H9 (cell line): ENCODE data around the gene BTNL8. TPM values are rescaled to one million over a fixed set of nuclear protein-coding genes. Genes with fewer than 3 reads are reported as not detected.

ENCODE experiments used
- DNase-seq: peaks from one replicate; pipeline ENCODE4 v3.0.0-alpha.2; 2017
- H2AFZ ChIP-seq: one replicate; pipeline ENCODE4 v1.6.1; 2013; ENCODE audit warnings: mild to moderate bottlenecking, low read length, control low read depth, moderate library complexity
- H2AK5ac ChIP-seq: 2 replicates; pipeline ENCODE4 v1.6.1; 2013; ENCODE audit warnings: low read length, control low read depth, mixed read lengths; ENCODE audit not compliant: insufficient read length
- H2BK120ac ChIP-seq: one replicate; pipeline ENCODE4 v1.6.1; 2013; ENCODE audit warnings: low read depth, mild to moderate bottlenecking, low read length, control low read depth, inconsistent platforms; ENCODE audit not compliant: poor library complexity, severe bottlenecking
- H2BK12ac ChIP-seq: 2 replicates; pipeline ENCODE4 v1.6.1; 2013; ENCODE audit warnings: low read length, control low read depth, mixed read lengths, low read depth; ENCODE audit not compliant: insufficient read length
- H2BK15ac ChIP-seq: 2 replicates; pipeline ENCODE4 v1.6.1; 2013; ENCODE audit warnings: low read depth, low read length, control low read depth
- H2BK20ac ChIP-seq: one replicate; pipeline ENCODE4 v1.6.1; 2013; ENCODE audit warnings: low read depth, mild to moderate bottlenecking, low read length, control low read depth, inconsistent platforms; ENCODE audit not compliant: poor library complexity, severe bottlenecking
- H2BK5ac ChIP-seq: 2 replicates; pipeline ENCODE4 v1.6.1; 2013; ENCODE audit warnings: low read length, control low read depth, mixed read lengths; ENCODE audit not compliant: insufficient read length
- H3K14ac ChIP-seq: 2 replicates; pipeline ENCODE4 v1.6.1; 2013; ENCODE audit warnings: low read length, control low read depth; ENCODE audit not compliant: insufficient read depth
- H3K18ac ChIP-seq: 2 replicates; pipeline ENCODE4 v1.6.1; 2013; ENCODE audit warnings: low read depth, mild to moderate bottlenecking, mixed read lengths, low read length, control low read depth; ENCODE audit not compliant: insufficient read length
- H3K23ac ChIP-seq: 2 replicates; pipeline ENCODE4 v1.6.1; 2013; ENCODE audit warnings: low read length, control low read depth, mixed read lengths, low read depth; ENCODE audit not compliant: insufficient read length
- H3K23me2 ChIP-seq: 2 replicates; pipeline ENCODE4 v1.6.1; 2013; ENCODE audit warnings: low read depth, mild to moderate bottlenecking, mixed read lengths, low read length, control low read depth; ENCODE audit not compliant: insufficient read length, poor library complexity, severe bottlenecking
- H3K27ac ChIP-seq: 2 replicates; pipeline ENCODE4 v1.5.1; 2013; ENCODE audit warnings: low read length, control low read depth, mixed read lengths, low read depth; ENCODE audit not compliant: insufficient read length
- H3K27me3 ChIP-seq: 2 replicates; pipeline ENCODE4 v1.6.1; 2013; ENCODE audit warnings: low read length, control low read depth, inconsistent platforms; ENCODE audit not compliant: insufficient read depth
- H3K4ac ChIP-seq: 2 replicates; pipeline ENCODE4 v1.6.1; 2013; ENCODE audit warnings: low read depth, mild to moderate bottlenecking, control low read depth, inconsistent platforms, low read length, moderate library complexity
- H3K4me1 ChIP-seq: 2 replicates; pipeline ENCODE4 v1.6.1; 2013; ENCODE audit warnings: low read length, control low read depth, inconsistent platforms; ENCODE audit not compliant: insufficient read depth
- H3K4me2 ChIP-seq: 2 replicates; pipeline ENCODE4 v1.6.1; 2013; ENCODE audit warnings: low read length, control low read depth, mixed read lengths; ENCODE audit not compliant: insufficient read length, insufficient read depth
- H3K56ac ChIP-seq: 2 replicates; pipeline ENCODE4 v1.6.1; 2013; ENCODE audit warnings: low read depth, mild to moderate bottlenecking, mixed read lengths, low read length, control low read depth; ENCODE audit not compliant: insufficient read length
- H3K79me1 ChIP-seq: 2 replicates; pipeline ENCODE4 v1.6.1; 2013; ENCODE audit warnings: low read depth, mild to moderate bottlenecking, moderate library complexity, low read length, control low read depth, inconsistent platforms; ENCODE audit not compliant: insufficient read depth, poor library complexity, severe bottlenecking
- H3K79me2 ChIP-seq: 2 replicates; pipeline ENCODE4 v1.6.1; 2013; ENCODE audit warnings: low read length, control low read depth, inconsistent platforms; ENCODE audit not compliant: insufficient read depth
- H3K9ac ChIP-seq: 2 replicates; pipeline ENCODE4 v1.6.1; 2013; ENCODE audit warnings: low read length, control low read depth, mixed read lengths; ENCODE audit not compliant: insufficient read length; ENCODE audit errors: extremely low read depth
- H3K9me3 ChIP-seq: one replicate; pipeline ENCODE4 v1.6.1; 2013; ENCODE audit warnings: low read depth, low read length, inconsistent platforms; ENCODE audit not compliant: control insufficient read depth
- H3T11ph ChIP-seq: one replicate; pipeline ENCODE4 v1.6.1; 2013; ENCODE audit warnings: mild to moderate bottlenecking, low read length, control low read depth, inconsistent platforms
- H4K20me1 ChIP-seq: one replicate; pipeline ENCODE4 v1.6.1; 2013; ENCODE audit not compliant: control insufficient read depth, insufficient read length, insufficient read depth
- H4K5ac ChIP-seq: 2 replicates; pipeline ENCODE4 v1.6.1; 2013; ENCODE audit warnings: low read depth, mild to moderate bottlenecking, mixed read lengths, low read length, control low read depth; ENCODE audit not compliant: insufficient read length
- H4K8ac ChIP-seq: replicated peaks from 2 replicates; pipeline ENCODE4 v1.6.1; 2013; ENCODE audit warnings: low read length, control low read depth, mixed read lengths, low read depth; ENCODE audit not compliant: insufficient read length
- H4K91ac ChIP-seq: 2 replicates; pipeline ENCODE4 v1.6.1; 2013; ENCODE audit warnings: low read depth, mild to moderate bottlenecking, moderate library complexity, mixed read lengths, low read length, control low read depth; ENCODE audit not compliant: insufficient read length
- H3K27ac Mint-ChIP-seq, 3 experiments: 2 replicates in 2 of 3; 3 replicates in 1 of 3; pipeline ENCODE4 v1.8.0; 2020 to 2021; ENCODE audit warnings: mixed read lengths in 3 of 3, mild to moderate bottlenecking in 1 of 3, moderate library complexity in 1 of 3
- H3K27me3 Mint-ChIP-seq: 2 replicates; pipeline ENCODE4 v1.8.0; 2021; ENCODE audit warnings: low read depth, mild to moderate bottlenecking, moderate library complexity, mixed read lengths
- H3K36me3 Mint-ChIP-seq, 3 experiments: 2 replicates in 2 of 3; 3 replicates in 1 of 3; pipeline ENCODE4 v1.8.0; 2020 to 2021; ENCODE audit warnings: low read depth in 3 of 3, mixed read lengths in 3 of 3; ENCODE audit not compliant: insufficient read depth in 1 of 3
- H3K4me1 Mint-ChIP-seq, 2 experiments: 2 replicates each; pipeline ENCODE4 v1.8.0; 2020; ENCODE audit warnings: mixed read lengths in 2 of 2
- H3K4me3 Mint-ChIP-seq, 2 experiments: 2 replicates in 1 of 2; 3 replicates in 1 of 2; pipeline ENCODE4 v1.8.0; 2020 to 2021; ENCODE audit warnings: mild to moderate bottlenecking in 2 of 2, mixed read lengths in 2 of 2, moderate library complexity in 1 of 2
- H3K9me3 Mint-ChIP-seq, 2 experiments: 2 replicates in 1 of 2; 3 replicates in 1 of 2; pipeline ENCODE4 v1.8.0; 2020; ENCODE audit warnings: mild to moderate bottlenecking in 2 of 2, mixed read lengths in 2 of 2, moderate library complexity in 1 of 2
- CTCF ChIP-seq: fragments of 200-600 bp; sonication (generic); conservative IDR thresholded peaks from 3 replicates; pipeline ENCODE4 v1.8.0; 2021; ENCODE audit warnings: antibody characterized with exemption, mild to moderate bottlenecking
- WGBS: extraction: QIAGEN DNeasy Blood & Tissue Kit; methylation state at CpG from one replicate; pipeline ENCODE4 v1.1.7; 2013; ENCODE audit warnings: missing lambda C conversion rate, low lambda C conversion rate, mixed read lengths; ENCODE audit not compliant: insufficient read length; ENCODE audit errors: extremely low coverage; 5-methylcytosine and 5-hydroxymethylcytosine counted together
- total RNA-seq: library from RNA; stranded (reverse); gene quantifications from 2 replicates; pipeline ENCODE4 v1.2.1, GENCODE V29; 2021

Gene BTNL8
- total RNA-seq, 1 experiment from 2014 or later, result 0.13 TPM

GRCh38 chr5:180874804-180875582 lies 24.0 kb upstream of the BTNL8 start:
- H3K23me2 ChIP-seq, result no peaks in the 10 kb centered on the region
- Mint-ChIP-seq H3K4me3 (no peak overlapping the region), H3K9me3 (no peaks in the 10 kb centered on the region; a peak in 1 of 5 replicates), H3K27me3 (peaks cover 2% of the 10 kb centered on the region; the same call in 1 of the 2 replicates), H3K27ac (no peak overlapping the region), H3K4me1 (peaks cover 13 to 20% of the 10 kb centered on the region in 2 experiments), H3K36me3 (no peaks in the 10 kb centered on the region; a peak in 1 of 7 replicates)
- no peak overlapping the region for H3K56ac ChIP-seq
- no peak for TF ChIP-seq CTCF
- no peak overlapping the region for H2AFZ ChIP-seq
- no peak overlapping the region for H3K4me2 ChIP-seq
- H3K23ac ChIP-seq, result no peak overlapping the region
- H3K27me3 ChIP-seq, result no peaks in the 10 kb centered on the region
- H3T11ph ChIP-seq, result no peak overlapping the region
- DNase-seq, result no peak
- H3K9me3 ChIP-seq, result no peaks in the 10 kb centered on the region
- H2BK20ac ChIP-seq, result no peak overlapping the region
- no peak overlapping the region for H3K4ac ChIP-seq
- no peak overlapping the region for H4K91ac ChIP-seq
- no CpG with 5 or more reads among the region's 12 CpGs for WGBS
- H2AK5ac ChIP-seq, result no peak overlapping the region
- no peak overlapping the region for H2BK120ac ChIP-seq
- no peak overlapping the region for H2BK15ac ChIP-seq
- H4K8ac ChIP-seq, result no peak overlapping the region
- no peak overlapping the region for H4K5ac ChIP-seq
- no peak overlapping the region for H3K9ac ChIP-seq
- H3K27ac ChIP-seq, result no peak overlapping the region
- no peak overlapping the region for H2BK5ac ChIP-seq
- H3K79me1 ChIP-seq, result no peaks in the 10 kb centered on the region
- H2BK12ac ChIP-seq, result no peak overlapping the region
- no peak overlapping the region for H3K14ac ChIP-seq
- no peak overlapping the region for H3K18ac ChIP-seq
- H3K79me2 ChIP-seq, result no peaks in the 10 kb centered on the region
- H3K4me1 ChIP-seq, result no peaks in the 10 kb centered on the region; the same call in 1 of the 2 replicates
- no peaks in the 10 kb centered on the region for H4K20me1 ChIP-seq
